ENCODE results near the gene MPHOSPH8.
A peak's percentile ranks its signal among the peaks of the same experiment; 100 is the strongest.
"Not testable (repeated sequence)": the region's sequence is repeated elsewhere in the genome, so short reads cannot be mapped to it uniquely, and the experiment has no call there.

Gene MPHOSPH8

DNA sequence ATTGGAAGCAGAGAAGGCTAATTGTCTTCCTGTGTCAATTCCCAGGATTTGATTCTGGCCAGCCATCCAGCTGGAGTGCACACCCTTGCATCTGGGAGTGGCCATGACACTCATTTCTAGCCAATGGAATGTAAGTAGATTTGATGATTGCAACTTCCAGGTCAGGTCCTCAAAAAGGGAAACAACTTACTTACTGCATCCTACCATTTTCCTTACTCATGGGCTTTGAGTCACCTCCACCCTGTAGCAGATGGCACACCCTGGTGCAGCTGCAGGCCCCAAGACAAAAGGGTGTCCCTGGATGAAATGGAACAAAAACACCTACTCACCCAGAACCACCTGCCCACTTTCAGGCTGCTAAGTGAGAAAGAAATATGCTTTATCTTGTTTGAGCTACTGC is 27.3 kb upstream of the MPHOSPH8 start:
- H3K4me1 Mint-ChIP-seq, result no peaks in the 10 kb centered on the region
- peaks cover 4% of the 10 kb centered on the region for H3K36me3 Mint-ChIP-seq
- H3K9me3 Mint-ChIP-seq, result no peaks in the 10 kb centered on the region
- no peak overlapping the region for H3K4me3 Mint-ChIP-seq
- H3K27me3 Mint-ChIP-seq, result peaks cover 23% of the 10 kb centered on the region
- H3K27ac Mint-ChIP-seq, result no peak overlapping the region

DNA sequence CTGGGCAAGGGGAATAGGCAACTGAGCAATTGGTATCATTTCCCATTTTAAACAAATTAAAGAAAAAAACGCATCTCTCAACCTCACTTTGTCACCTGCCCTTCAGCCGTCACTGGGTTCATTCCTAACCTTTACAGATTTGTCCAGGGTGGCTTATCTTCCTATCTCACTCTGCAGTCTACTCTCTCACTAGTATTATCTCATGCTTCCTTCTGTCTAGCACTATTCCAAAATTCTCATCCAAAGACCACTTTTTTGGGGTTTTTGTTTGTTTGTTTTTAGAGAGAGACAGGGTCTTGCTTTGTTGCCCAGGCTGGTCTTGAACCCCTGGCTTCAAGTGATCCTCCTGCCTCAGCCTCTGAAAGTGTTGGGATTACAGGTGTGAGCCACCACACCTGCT is 26.7 kb upstream of the MPHOSPH8 start:
- H3K27ac Mint-ChIP-seq, result no peak overlapping the region
- H3K36me3 Mint-ChIP-seq, result peaks cover 4% of the 10 kb centered on the region
- no peaks in the 10 kb centered on the region for H3K9me3 Mint-ChIP-seq
- H3K4me3 Mint-ChIP-seq, result no peak overlapping the region
- H3K27me3 Mint-ChIP-seq, result peaks cover 23% of the 10 kb centered on the region
- H3K4me1 Mint-ChIP-seq, result no peaks in the 10 kb centered on the region

DNA sequence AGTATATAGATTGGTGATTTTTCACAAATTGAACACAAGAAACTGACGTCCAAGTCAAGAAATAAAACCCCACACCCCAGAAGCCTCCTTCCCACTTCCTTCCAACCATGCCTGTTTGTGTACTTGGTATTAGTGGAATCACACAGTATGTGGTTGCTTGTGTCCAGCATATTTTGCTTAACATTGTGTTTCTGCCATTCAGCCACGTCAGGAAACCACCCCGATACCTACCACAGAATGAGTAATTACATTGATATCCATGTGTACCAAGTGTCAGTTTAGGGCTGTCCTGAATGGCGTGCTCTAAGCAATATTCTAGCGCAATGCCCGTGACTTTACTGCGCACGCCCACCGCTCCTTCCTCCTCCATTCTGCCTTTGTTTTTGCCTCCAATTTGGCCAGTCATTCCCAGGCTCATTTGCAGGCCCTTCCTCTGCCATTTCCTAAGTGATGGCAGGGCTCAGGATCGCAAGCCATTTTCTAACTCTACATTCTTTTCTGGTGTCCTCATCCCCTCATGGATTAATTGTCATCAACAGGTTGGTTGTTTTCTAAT is 25.9 kb upstream of the MPHOSPH8 start:
- H3K27ac Mint-ChIP-seq, result no peak overlapping the region
- no peak overlapping the region for H3K4me3 Mint-ChIP-seq
- H3K27me3 Mint-ChIP-seq, result peaks cover 23% of the 10 kb centered on the region
- no peaks in the 10 kb centered on the region for H3K4me1 Mint-ChIP-seq
- no peaks in the 10 kb centered on the region for H3K9me3 Mint-ChIP-seq
- peaks cover 4% of the 10 kb centered on the region for H3K36me3 Mint-ChIP-seq

DNA sequence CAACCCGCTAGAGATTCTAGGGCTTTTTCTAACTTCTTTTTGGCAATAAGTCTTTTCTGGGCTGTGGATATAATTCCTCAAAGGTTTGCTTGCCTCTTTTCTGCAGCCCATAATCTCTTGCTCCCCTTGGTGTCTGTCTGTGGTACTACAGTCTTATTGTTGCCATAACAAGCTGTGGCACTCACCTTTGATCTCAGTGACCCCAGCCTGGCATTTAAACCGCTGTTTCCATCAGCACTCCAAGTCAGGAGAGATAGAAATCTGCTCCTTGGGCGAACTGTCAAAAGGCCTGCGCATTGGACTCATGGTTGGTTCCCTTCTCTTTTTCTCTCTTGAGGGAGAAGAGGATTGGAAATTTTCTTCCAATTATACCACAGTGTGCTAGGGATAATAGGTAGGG is 14.5 kb upstream of the MPHOSPH8 start:
- Mint-ChIP-seq H3K36me3 (peaks cover 6% of the 10 kb centered on the region), H3K27ac (no peak overlapping the region), H3K4me1 (no peaks in the 10 kb centered on the region), H3K4me3 (no peak overlapping the region), H3K27me3 (peaks cover 17% of the 10 kb centered on the region), H3K9me3 (peaks cover 6% of the 10 kb centered on the region)

DNA sequence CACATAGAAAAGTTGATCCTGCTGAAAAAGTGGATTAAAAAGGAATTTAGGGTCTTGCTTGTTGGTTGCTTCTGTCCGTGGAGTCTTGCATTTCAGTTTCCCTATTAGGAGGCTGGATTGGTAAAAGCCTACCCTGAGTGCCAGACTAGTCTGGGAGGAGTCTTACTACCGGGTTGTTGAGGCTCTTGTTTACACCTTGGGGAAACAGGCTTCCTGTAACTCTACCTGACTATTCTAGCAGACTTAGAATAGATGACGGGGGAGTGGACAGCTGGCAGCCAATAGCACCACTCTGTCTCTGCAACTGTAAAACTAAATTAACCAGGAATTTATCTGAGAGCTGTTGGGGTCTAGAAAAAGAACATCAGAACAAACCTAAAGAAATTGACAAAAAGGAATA is 11.3 kb upstream of the MPHOSPH8 start:
- no peak overlapping the region for H3K4me3 Mint-ChIP-seq
- peaks cover 17% of the 10 kb centered on the region for H3K27me3 Mint-ChIP-seq
- peaks cover 6% of the 10 kb centered on the region for H3K9me3 Mint-ChIP-seq
- no peak overlapping the region for H3K27ac Mint-ChIP-seq
- H3K4me1 Mint-ChIP-seq, result no peaks in the 10 kb centered on the region
- H3K36me3 Mint-ChIP-seq, result peaks cover 6% of the 10 kb centered on the region

DNA sequence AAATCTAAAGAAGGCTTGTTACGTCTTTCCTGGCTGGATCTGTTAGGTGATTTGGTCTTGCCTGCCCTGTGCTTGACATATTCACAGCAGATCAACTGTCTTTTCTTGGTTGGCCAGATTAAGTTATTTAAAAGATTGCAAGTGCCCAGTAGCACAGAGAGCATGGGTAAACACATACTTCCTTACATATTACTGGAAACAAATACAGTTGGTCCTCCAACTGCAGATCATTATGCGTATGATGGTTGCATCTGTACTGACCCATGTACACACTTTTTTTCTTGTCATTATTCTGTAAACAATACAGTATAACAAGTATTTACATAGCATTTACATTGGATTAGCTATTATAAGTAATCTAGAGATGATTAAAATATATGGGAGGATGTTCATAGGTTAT is 9.2 kb upstream of the MPHOSPH8 start:
- no peaks in the 10 kb centered on the region for H3K9me3 Mint-ChIP-seq

DNA sequence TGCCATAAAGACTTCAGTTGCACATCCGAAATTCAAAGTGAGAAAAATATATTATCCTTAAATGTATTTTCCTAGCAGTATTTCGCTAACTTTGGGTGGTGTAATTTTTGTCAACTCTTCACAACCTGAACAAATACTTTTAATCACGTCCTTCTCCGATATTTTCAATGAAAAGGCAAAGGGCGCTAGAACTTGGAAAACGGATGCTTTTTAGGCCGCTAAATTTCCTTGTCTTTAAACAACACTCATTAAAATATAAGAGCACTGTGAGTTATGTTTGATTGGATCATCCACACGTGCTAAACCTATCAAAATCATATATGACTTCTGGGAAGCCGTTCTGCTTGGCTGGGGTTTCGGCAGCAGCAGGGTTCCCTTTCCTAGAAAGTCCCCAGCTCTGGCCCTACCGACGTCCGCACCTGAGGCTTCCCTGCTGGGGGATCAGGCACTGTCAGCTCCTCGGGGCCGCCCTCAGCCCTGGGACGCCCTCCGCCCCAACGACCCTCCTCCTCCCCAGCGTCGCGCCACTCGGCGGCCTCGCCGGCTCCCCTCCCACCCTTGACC is 462 bp upstream of the MPHOSPH8 start:
- H3K4me3 Mint-ChIP-seq, result peak overlapping the region; percentile 100
- peaks cover 3% of the 10 kb centered on the region for H3K36me3 Mint-ChIP-seq
- H3K4me1 Mint-ChIP-seq, result peaks cover 30% of the 10 kb centered on the region
- no peaks in the 10 kb centered on the region for H3K9me3 Mint-ChIP-seq
- H3K27me3 Mint-ChIP-seq, result no peaks in the 10 kb centered on the region
- H3K27ac Mint-ChIP-seq, result peak overlapping the region; percentile 85

More for the DNA sequence above, 9.2 kb upstream of the MPHOSPH8 start:
- Mint-ChIP-seq H3K36me3 (no peaks in the 10 kb centered on the region), H3K27me3 (peaks cover 11% of the 10 kb centered on the region), H3K4me1 (no peaks in the 10 kb centered on the region), H3K27ac (no peak overlapping the region), H3K4me3 (no peak overlapping the region)

DNA sequence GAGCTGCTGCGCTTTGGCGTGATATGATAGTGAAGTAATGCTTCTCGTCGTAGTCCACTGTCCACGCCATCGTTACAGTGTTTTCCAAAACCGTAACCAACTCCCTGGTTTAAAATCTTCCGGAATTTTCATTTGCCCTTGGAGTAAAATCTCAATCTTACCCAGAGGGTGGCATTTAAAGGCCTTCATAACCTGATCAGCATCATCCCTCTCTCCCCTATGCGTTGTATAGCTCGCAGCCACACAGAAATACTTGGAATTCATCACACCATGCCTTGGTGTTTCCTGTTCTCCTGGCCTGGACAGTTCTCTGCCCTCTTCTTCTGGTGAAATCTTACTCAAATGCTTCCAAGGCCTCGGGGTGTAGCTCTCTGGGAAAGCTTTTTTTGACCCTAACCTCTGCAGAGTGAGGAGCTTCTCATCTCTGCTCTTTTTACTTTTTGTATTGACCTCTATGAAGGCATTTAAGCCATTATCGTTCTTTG is 839 bp downstream of the MPHOSPH8 start:
- Mint-ChIP-seq H3K36me3 (peaks cover 4% of the 10 kb centered on the region), H3K4me3 (peak overlapping the region; percentile 100), H3K4me1 (peaks cover 40% of the 10 kb centered on the region), H3K9me3 (no peaks in the 10 kb centered on the region), H3K27ac (peak overlapping the region; percentile 99), H3K27me3 (no peaks in the 10 kb centered on the region)

DNA sequence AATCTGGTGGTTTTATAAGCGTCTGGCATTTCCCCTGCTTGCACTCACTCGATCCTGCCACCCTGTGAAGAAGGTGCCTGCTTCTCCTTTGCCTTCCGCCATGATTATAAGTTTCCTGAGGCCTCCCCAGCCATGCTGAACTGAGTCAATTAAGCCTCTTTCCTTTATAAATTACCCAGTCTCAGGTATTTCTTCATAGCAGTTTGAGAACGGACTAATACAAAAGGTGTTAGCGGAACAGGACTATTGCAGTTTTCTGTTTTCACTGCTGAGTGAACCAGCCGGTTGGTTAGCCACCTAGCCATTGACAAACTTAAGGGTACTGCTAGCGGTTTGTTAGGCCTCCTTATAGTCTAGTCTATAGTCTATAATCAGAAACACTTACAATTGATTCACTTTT is 2.5 kb downstream of the MPHOSPH8 start:
- H3K27me3 Mint-ChIP-seq, H3K36me3 Mint-ChIP-seq, H3K27ac Mint-ChIP-seq, H3K9me3 Mint-ChIP-seq: not testable (repeated sequence)
- H3K4me1 Mint-ChIP-seq, result peaks cover 55% of the 10 kb centered on the region
- H3K4me3 Mint-ChIP-seq, result peak overlapping the region; percentile 100

DNA sequence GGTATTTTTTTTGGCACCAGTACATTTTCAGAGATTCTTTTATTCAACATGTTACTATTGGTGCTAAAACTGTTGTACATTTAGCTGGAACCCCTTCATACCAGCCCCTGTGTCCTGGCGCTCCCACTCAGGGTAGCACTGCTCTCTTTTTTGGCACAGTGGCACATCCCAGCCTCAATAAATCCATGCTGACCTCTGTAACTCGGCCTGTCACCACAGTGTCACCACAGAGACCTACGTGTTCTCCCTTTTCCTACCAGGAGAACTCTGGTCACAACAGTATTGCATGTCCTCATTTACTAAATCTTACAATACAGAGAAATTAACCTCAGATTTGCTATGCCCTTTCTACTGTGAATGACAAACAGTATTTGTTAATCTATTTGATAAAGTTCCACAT is 10.2 kb downstream of the MPHOSPH8 start:
- Mint-ChIP-seq H3K4me1 (peaks cover 61% of the 10 kb centered on the region), H3K4me3 (no peak overlapping the region), H3K27ac (no peak overlapping the region), H3K36me3 (peaks cover 21% of the 10 kb centered on the region), H3K9me3 (no peaks in the 10 kb centered on the region), H3K27me3 (no peaks in the 10 kb centered on the region)

DNA sequence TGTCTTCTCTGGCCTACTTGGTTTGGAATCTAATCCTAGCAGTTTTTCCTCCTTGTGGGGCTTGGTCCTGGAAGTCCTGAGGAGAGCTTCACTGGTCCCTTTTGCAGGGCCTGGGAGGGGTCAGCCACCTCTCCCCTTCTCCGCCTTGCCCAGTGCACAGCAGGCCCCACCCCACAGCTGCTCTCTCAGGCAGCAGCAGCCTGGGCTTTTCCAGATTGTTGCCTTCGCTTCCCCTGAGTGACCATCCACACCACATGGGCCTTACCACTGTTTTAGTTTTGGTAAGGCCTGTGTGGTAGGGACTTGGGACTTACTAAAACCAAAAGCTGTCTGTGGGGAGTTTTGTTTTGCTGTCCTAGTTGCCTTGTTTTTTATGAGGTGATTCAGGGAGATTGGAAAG is 11.5 kb downstream of the MPHOSPH8 start:
- Mint-ChIP-seq H3K27me3 (no peaks in the 10 kb centered on the region), H3K4me1 (peaks cover 48% of the 10 kb centered on the region), H3K36me3 (peaks cover 22% of the 10 kb centered on the region), H3K4me3 (no peak overlapping the region), H3K27ac (peak overlapping the region; percentile 33), H3K9me3 (no peaks in the 10 kb centered on the region)

DNA sequence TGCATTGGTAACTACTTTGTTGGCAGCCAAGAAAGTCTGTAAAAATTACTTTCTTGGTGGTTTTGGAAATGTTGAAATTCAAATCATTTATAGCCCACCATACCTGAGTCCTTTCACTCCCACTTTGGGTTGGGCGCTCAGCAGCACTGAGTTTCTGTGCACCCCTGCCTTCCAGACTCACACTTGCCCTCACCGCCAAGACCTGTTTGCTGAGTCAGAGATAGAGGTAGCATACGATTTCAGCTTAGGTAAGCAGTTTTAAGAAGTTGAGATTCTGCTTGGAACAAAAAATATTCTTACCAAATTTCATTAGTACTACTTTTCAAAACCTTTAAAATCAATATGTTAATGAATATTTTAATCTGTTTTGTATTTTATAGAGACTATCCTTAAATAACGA is 12.6 kb downstream of the MPHOSPH8 start:
- Mint-ChIP-seq H3K4me1 (peaks cover 38% of the 10 kb centered on the region), H3K27ac (no peak overlapping the region), H3K4me3 (no peak overlapping the region), H3K9me3 (no peaks in the 10 kb centered on the region), H3K27me3 (no peaks in the 10 kb centered on the region), H3K36me3 (peaks cover 26% of the 10 kb centered on the region)

DNA sequence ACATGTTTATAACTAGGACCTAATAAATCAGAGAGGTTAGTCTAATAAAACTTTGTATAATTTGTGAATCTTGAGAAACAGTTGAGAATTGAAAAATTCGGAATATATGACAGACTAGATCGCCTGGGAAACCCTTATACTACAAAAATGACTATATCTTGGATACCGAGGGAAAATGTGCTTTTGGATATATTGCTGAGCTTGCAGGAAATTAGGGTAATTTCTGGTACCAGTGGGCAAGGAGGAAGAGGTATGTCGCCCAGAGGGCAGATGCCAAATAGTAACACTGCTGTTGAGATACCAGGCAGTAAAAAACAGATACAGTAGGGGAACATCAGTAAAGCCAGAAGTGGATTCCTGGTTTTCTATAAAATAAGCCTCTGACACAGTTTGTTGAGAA is 17.3 kb downstream of the MPHOSPH8 start:
- Mint-ChIP-seq H3K27ac (peak overlapping the region; percentile 12), H3K27me3 (no peaks in the 10 kb centered on the region), H3K4me3 (no peak overlapping the region), H3K9me3 (no peaks in the 10 kb centered on the region), H3K36me3 (peaks cover 22% of the 10 kb centered on the region), H3K4me1 (peaks cover 12% of the 10 kb centered on the region)

DNA sequence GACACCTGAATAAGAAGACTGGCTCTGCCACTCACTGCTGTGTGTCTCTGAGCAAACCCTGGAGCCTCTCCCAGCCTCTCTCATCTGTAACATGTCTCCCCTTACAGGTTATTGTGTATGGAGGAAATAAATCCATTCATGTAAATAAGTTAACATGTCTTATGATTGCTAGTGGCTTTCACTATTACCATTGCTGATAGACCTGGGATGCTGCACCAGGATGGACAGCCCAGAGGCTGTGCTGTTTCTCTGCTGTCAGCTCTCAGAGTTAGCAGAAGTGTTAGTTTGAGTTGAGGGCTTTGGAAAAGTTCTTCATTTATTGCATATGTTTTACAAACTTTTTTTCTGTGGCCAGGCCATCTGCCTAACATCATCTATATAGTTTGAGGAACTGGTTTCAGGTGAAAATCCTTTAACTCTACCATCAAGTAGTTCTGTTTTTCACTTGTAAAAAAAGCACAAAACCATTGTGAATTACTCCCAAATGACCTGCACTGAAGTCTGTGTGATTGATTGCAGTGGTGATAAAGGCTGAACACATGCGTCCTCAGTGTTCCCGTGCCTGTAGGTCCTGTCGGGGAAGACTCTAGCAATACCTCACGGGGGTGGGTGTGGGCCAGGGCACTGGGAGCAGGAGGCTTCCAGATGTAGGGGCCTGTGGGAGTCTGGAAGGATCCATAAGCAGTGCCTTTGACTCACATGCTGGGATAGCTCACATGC is 24.6 kb downstream of the MPHOSPH8 start:
- no peak overlapping the region for H3K4me3 Mint-ChIP-seq
- H3K27me3 Mint-ChIP-seq, result no peaks in the 10 kb centered on the region
- no peak overlapping the region for H3K27ac Mint-ChIP-seq
- peaks cover 16% of the 10 kb centered on the region for H3K36me3 Mint-ChIP-seq
- H3K4me1 Mint-ChIP-seq, result no peaks in the 10 kb centered on the region
- H3K9me3 Mint-ChIP-seq, result no peaks in the 10 kb centered on the region

DNA sequence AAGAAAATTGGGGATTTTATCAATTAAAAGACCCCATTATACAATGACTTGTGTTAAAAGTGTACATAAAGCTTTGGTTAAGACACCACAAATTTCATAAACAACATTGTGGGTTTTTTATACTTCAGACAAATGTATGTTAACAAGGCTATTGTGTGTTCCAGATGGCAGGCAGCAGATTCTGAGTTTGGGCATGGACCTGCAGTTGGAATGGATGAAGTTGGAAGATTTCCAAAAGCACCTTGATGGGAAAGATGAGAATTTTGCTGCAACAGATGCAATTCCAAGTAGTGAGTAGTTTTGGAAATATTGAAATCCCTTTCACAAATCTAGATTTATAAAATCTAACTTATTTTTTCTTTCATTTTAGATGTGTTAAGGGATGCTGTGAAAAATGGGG is 25.4 kb downstream of the MPHOSPH8 start:
- H3K4me1 Mint-ChIP-seq, result no peaks in the 10 kb centered on the region
- H3K27me3 Mint-ChIP-seq, result no peaks in the 10 kb centered on the region
- peaks cover 14% of the 10 kb centered on the region for H3K36me3 Mint-ChIP-seq
- no peaks in the 10 kb centered on the region for H3K9me3 Mint-ChIP-seq
- peak overlapping the region; percentile 51 for H3K27ac Mint-ChIP-seq
- no peak overlapping the region for H3K4me3 Mint-ChIP-seq

DNA sequence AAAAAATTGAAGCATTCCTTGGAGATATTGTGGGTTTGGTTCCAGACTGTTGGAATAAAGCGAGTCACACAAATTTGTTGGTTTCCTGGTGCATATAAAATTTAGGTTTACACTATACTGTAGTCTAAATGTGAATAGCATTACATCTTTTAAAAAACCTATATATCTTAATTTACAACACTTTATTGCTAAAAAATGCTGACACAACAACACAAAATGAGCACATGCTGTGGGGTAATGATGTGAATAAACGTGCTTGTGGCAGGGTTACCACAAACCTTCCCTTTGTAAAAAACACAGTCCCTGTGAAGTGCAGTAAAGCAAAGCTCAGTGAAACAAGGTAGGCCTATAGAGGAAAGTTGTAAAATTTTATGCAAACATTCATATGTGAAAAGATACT is 27.7 kb downstream of the MPHOSPH8 start:
- no peak overlapping the region for H3K27ac Mint-ChIP-seq
- H3K9me3 Mint-ChIP-seq, result no peaks in the 10 kb centered on the region
- H3K4me3 Mint-ChIP-seq, result no peak overlapping the region
- no peaks in the 10 kb centered on the region for H3K27me3 Mint-ChIP-seq
- peaks cover 22% of the 10 kb centered on the region for H3K36me3 Mint-ChIP-seq
- H3K4me1 Mint-ChIP-seq, result no peaks in the 10 kb centered on the region
